C1 segment of cervical spinal cord (tissue), 14 donors: ENCODE measurements around the gene TTC39B.
"Not testable (repeated sequence)": the region's sequence is repeated elsewhere in the genome, so short reads cannot be mapped to it uniquely, and the experiment has no call there.

Experiments
- DNase-seq, 14 donors: peaks; one replicate each; lab custom pipeline; 2025; lab: John Stamatoyannopoulos, UW

The TTC39B gene

GRCh38 chr9:15268317-15268716 is 38.7 kb downstream of the TTC39B start:
- DNase-seq, result no peak

DNA sequence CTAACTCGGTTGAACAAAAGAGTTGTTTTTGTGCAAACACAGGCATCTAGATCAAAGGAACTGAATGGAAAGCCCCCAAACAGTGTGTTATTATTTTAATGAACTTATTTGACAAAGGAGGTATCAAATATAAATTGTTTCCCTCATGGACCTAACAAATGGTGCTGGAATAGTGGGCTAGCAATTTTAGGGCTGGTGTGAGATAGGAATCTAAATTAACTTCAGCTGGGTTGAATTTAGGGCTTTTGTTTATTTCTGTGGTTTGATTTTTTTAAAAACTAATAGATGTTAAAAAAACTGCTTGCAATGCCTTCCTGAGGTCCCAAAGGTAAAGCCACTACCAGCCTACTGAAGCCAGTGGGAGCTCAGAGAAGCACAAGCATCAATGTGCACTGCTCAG is 42.1 kb downstream of the TTC39B start:
- no peak for DNase-seq

DNA sequence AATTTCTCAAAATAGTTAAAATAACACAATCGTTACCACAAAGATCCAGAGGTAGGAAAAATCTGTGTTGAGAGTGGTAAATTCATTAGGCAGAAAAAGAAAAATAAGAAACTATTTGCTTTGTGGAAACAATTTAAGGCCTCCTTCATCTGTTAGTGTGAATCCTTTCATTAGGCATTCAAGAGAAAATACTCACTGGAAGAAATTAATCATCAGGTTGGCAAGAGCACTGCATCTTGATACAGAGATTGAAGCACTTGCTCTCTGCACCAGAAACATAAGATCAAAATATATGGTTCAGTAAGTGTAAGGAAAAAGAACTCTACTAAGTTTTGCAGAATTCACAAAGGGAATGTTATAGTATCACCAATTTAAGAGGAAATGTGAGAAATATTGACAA is 44.4 kb downstream of the TTC39B start:
- no peak for DNase-seq

- no peak for DNase-seq
Measured at GRCh38 chr9:15256426-15256825, 50.6 kb downstream of the TTC39B start.

- no peak for DNase-seq
Measured at GRCh38 chr9:15253786-15254185, 53.2 kb downstream of the TTC39B start.

DNA sequence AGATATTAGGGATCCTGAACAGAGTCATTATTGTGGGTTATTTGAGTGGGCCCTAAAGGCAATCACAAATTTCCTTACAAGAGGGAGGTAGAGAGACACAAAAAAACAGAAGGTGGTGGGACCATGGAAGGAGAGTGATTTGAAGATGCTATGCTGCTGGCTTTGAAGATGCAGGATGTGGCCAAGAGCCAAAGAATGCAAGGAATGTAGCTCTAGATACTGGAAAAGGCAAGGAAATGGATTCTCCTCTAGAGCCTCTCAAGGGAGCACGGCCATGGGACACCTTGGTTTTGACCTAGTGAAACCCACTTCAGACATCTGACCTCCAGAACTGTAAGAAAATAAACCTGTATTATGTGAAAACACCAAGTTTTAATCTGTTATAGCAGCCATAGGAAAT is 53.8 kb downstream of the TTC39B start:
- no peak for DNase-seq

GRCh38 chr9:15249981-15250380 is 57.0 kb downstream of the TTC39B start:
- DNase-seq, result peak in 1 of 14 donors; percentile 84

DNA sequence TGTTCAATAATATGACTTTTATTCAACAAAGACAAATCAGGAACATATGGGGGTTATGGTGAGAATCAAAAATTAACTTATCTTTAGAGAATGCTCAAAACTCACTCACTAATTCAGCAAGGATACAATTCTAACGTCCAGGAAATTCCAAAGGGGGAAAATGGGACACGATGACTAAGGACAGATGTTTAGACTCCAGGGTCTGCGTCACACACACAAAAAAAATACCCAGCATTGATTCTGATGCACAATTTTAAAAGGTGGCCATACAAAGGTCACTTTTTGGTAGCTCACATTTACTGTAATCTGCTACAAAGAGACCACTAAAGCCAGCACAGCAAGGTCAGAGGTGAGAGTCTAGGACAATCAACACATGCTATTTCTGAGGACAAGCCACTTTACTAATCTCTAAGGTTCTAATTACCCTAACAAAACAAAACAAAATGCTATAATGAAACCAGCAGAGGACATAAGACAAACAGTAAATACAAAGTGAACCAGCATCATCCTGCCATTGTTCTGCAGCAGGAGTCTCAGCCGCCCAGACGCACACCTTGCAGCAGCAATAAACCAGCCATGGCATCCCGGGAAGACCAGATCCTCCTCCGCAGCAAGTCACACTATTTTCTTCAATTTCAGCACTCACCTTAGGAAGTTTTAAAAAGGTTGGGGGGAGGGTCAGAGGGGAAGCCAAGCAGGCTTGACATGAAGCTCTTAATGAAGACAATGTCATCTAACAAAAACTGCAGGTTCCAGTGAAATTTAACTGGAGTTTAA is 57.8 kb downstream of the TTC39B start:
- DNase-seq, result peak in 1 of 14 donors; percentile 66

- DNase-seq, result peak in 1 of 14 donors; percentile 78
Measured at GRCh38 chr9:15248621-15249020, 58.4 kb downstream of the TTC39B start.

- DNase-seq, result peak in 1 of 14 donors; percentile 71
Measured at GRCh38 chr9:15248081-15248480, 58.9 kb downstream of the TTC39B start.

GRCh38 chr9:15246708-15247107 is 60.3 kb downstream of the TTC39B start:
- peak in 1 of 14 donors; percentile 7 for DNase-seq

DNA sequence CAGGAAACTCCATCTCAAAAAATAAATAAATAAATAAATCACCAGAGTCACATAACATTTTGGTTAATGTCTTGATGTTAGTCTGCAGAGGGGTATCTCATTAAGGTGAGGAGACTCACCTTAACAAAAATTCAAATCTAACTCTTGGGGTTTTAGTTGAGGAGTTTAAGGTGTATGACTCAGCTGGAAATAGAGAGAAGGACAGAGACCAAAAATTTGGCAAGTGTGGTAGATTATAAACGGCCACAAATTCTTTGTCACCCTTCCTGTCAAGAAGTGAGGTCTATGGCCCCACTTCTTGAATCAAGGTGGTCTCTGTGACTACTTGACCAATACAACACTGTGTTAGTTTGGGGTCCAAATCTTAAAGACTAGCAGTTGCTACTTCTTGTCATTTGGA is 60.8 kb downstream of the TTC39B start:
- DNase-seq, result no peak

DNA sequence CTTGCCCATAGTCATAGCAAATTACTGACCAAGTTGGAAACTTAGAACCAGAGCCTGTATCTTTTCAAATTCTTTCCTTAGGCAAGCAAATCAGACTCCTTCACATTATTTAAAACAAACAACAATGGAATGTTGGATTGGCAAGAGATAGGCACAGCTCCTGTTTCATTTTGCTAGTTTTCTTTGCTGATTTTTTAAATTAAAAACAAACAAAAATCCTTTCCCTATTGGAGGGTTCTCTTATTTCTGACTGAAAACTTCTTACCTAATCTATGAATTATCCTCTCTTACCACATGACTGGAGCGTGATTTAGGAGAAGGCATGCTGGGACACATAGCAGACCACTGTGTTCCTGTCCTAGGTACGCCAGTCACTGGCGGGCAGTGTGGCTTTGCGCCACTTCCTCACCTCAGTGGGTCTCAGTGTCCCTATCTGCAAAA is 63.0 kb downstream of the TTC39B start:
- no peak for DNase-seq

DNA sequence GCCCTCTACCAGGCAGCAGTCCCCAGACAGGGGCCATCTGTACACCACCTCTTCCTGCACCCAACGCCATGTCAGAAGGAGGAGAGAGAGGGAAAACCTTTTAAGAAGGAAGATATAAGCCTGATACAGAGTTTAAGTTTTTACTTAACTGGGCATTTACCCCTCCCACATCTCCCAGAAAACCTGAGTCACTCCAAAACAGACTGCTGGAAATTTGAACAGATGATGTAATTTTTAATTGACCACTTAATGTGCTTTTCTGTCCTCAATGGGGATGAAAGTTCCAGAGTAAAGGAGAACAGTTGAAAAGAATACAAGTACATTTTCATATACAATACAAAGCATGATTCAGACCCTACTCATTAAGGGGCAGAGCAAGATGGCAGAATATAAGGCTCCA is 63.9 kb downstream of the TTC39B start:
- DNase-seq, result no peak

GRCh38 chr9:15240927-15241326 is 66.1 kb downstream of the TTC39B start:
- no peak for DNase-seq

- DNase-seq, result no peak
Measured at GRCh38 chr9:15239816-15240215, 67.2 kb downstream of the TTC39B start.

DNA sequence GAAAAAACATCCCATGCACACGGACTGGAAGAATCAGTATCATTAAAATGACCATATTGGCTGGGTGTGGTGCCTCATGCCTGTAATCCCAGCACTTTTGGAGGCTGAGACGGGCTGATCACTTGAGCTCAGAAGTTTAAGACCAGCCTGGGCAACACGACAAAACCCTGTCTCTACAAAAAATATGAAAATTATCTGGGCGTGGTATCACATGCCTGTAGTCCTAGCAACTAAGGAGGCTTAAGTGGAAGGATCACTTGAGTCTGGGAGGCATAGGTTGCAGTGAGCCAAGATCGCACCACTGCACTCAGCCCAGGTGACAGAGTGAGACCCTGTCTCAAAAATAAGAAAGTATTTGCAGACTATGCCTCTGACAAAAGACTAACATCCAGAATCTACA is 68.4 kb downstream of the TTC39B start:
- no peak for DNase-seq

DNA sequence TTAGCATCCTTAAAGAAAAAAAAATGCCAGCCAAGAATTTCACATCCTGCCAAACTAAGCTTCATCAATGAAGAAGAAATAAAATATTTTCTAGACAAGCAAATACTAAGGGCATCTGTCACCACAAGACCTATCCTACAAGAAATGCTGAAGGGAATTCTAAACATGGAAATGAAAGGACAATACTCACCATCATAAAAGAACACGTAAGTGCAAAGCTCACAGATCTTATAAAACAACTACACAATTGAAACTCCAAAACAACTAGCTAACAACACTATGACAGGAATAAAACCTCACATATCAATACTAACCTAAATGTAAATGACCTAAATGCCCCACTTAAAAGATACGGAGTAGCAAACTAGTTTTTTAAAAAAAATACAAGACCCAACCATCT is 71.4 kb downstream of the TTC39B start:
- DNase-seq, result no peak

- not testable (repeated sequence) for DNase-seq
Measured at GRCh38 chr9:15233941-15234490, 73.0 kb downstream of the TTC39B start.

DNA sequence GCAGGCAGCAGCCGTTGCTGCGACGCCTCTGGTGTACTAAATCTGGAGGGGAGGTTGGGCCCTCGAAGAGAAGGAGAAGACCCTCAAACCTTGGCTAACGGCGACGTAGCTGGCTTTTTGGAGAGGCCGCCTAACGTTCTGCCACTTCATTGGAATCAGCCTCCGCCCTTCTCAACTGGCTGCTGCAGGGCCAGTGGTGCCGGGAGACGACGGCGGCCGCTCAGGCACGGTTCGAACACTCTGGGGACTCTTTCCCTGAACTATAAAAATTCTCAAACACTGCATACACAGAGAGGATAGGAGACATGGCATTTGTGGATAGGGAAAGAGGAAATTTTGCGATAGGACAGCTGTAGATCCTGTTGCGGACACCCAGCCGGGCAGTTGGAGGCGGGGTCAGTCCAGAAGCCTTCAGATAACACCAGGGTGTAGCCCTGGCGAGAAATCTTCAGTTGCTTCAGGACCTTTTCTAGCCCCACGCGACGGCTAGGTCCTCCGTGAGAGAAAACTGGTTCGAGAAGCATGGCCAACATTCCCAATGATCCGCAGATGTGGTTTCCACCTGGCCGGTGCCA is 74.2 kb downstream of the TTC39B start:
- DNase-seq, result not testable (repeated sequence)

GRCh38 chr9:15231788-15232635 is 75.0 kb downstream of the TTC39B start:
- DNase-seq, result no peak

DNA sequence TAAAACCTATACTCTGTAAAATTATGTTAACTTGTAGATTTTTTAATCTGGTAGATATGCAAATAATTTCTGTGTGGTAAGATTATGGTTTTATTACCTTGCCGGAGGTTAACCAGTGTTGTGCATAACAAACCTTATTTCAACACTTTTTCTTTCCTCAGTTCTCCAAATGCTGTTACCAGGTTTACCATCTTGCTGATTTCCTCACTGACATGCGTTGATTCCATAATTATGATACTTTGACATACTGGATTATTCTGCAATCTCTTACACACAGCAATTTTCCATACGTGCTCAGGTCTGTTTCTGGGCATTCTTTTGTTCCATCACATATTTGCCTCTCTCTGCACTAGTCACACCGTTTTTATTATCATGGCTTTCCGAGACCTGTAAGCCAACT is 77.6 kb downstream of the TTC39B start:
- DNase-seq, result no peak
